CD1c-positive myeloid dendritic cell (primary cell): Measurements from ENCODE around the gene POLR2J.
"Not testable (repeated sequence)": the region's sequence is repeated elsewhere in the genome, so short reads cannot be mapped to it uniquely, and the experiment has no call there.

Experiments used
- DNase-seq: peaks from one replicate; pipeline ENCODE4 v3.0.0-alpha.2; 2016; ENCODE audit errors: extremely low spot score

The POLR2J gene

DNA sequence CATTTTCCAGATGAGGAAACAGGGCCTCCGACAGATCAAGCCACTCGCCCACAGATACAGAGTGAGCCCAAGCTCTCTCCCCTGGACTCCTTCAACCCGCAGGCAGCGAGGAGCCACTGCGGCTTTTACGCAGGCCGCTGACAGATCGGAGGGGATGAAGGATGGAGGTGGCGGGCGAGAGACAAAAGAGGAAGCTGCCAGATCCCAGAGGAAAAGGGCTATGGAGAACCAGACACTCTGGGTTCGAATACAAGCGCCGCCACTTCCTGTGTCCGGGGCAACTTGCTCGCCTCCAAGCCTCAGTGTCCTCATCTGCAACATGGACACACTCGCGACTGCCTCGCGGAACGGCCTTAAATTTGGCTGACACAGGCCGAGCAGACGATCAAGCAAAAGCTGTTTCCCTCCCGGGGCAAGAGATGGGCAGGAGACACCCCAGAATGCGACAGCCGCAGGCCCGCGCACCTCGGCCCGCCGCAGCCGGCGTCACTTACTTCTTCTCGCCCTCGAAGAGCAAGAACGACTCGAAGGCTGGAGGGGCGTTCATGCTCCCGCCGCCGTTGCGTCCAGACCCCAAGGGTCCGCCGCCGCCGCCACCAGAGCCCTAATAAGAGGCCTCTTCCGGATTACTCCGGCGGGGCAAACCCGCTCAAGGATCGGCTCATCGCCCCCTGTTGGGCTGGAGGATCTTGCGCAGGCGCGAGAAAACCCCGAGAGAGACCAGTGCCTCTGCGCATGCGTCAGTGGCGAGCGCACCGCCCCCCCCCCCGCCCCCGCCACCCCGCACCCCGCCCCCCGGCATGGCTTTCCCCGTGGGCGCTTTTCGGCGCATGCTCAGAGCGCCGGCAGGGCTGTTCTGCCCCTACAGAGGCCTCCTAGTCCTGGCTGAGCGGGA is at the start of gene POLR2J:
Gene POLR2J, minus strand, starts transcription at position 609 of the 895 bp plus-strand sequence. Its CDS starts 62 bp downstream, at position 547.
- DNase-seq = peak; percentile 88

DNA sequence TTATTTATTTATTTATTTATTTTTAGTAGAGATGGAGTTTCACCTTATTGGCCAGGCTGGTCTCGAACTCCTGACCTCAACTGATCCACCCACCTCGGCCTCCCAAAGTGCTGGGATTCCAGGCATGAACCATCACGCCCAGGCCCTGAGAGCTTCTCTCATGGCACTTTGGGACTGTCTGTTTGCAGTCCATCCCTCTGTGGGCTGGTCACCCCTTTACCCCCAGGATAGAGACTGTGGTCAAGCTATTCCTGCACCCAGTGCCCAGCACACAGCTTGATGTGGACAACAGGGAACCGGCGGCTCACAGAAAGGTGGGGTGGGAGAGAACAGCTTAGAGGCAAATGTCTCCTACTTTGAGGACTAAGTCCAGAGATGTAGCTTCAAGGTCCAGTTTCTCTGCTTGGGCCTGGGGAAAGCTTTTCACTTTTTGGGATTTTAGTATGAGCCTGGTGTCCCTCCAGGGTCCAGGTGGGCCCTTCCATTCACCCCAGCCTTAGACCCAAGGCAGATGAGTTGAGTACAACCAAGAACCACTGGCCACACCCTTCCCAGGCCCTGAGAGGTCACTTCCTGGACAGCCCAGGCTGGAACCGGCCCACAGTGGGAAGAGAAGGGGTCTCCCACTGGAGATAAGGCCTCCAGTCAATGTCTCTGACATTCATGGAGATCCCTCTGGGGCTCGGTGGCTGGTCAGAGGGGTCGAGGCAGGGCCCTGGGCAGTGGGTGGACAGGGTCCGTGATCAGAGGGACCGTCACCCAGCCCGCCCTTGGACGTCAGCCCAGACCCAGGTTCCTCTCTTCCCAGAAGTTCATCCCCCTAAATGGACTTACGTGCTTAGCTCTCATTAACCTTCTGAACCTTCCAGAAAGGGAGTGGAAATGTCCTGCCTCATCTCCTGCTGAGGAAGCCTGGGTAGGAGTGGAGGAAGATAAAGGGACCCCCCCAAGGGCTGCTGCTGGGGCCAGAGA is 49.4 kb upstream of the POLR2J start:
- DNase-seq = not testable (repeated sequence)

DNA sequence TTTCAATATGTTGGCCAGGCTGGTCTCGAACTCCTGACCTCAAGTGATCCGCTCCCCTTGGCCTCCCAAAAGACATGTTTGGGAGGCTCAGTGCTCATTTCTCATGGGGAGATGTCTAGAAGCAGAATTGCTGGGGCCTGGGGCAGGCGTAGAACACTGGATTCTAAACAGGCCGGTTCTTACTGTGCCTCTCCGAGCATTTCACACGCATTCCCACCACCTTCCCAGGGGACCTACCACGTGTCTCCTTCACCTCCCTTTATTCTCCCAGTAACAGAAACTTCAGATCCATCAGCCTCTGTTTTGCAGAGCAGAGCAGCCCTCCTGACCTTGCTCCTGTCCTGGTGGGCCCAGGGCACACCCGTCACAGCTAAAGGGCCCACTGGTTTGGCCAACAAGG is 48.5 kb upstream of the POLR2J start:
- not testable (repeated sequence) for DNase-seq

DNA sequence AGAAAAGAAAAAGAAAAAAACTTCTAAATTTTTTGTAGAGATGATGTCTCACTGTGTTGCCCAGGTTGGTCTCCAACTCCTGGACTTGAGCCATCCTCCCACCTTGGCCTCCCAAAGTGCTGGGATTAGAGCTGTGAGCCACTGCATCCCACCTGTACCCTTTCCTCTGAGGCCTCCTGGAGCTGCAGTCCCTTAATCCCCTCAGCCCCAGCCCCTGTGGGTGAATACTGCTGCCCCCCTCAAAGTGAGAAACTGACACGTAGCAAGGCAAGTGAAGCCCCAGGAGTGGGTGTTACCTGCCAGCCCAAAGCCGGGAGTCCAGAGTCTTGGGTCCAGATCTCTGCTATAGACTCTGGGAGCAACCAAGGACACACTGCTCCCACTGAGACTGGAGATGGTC is 46.1 kb upstream of the POLR2J start:
- DNase-seq = not testable (repeated sequence)

DNA sequence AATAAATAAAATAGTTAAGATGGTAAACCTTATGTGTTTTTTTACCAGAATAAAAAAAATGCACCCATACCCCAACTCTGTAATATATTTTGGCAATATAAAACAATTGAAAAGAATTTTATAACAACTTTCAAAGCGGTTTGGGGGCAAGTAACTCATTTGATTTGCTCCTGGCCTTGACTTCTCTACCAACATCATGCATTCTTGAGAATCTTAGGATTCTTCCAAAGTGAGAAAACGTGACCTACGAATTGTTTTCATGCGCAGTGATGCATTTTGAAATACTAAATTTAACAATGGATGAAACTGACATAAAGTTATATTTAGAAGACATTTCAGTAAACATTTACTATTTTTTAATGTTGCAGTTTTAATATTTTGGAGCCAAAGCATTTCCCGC is 42.1 kb upstream of the POLR2J start:
- DNase-seq = not testable (repeated sequence)

DNA sequence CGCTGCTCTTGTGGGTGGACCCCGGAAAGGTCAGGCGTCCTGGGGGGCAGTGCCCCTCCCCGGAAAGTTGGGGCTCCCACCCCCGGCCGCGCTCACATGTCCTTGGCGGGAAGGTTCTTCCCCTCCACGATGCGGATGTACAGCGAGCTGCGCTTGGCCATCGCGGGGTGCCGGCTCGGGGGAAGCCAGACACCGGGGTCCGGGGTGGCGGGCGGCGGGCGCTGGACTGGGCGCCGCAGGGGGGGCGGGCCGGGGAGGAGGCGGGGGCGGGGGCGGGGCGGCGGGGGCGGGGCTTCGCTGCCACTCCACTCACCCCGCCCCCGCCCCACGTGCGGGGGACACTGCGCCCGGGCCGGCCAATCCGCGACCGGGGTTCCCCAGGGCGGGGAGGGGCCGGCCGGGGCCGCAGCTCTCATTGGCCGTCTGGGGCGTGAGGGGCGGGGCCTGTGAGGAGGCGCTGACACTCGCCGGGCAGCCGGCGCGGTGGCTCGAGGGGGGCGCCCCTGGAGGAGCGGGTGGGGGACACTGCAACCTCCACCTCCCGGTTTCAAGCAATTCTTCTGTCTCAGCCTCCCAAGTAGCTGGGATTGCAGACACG is 38.9 kb upstream of the POLR2J start, which contains the start of gene RASA4B:
Gene RASA4B, minus strand, starts transcription at position 228 of the 598 bp plus-strand sequence. Its CDS starts 67 bp downstream, at position 161.
- DNase-seq = peak; percentile 1

DNA sequence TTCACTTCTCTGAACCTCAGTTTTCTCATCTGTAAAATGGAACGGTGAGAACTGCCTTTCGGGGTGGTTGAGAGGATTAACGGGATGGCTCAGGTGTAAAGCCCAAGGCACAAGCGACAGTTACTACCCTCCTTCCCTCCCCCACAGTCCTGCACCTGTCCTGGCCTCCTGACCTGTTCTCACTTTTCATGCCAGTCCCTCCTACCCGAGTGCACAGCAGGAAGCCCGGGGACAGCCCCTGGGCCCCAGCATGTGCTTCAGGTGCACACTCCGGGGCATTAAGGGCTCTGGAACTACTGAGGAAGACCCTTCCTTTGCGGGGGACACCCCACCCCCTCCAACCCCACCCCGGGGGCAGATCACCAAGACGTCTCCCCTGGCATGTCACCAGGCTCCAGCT is 38.2 kb upstream of the POLR2J start:
- not testable (repeated sequence) for DNase-seq

DNA sequence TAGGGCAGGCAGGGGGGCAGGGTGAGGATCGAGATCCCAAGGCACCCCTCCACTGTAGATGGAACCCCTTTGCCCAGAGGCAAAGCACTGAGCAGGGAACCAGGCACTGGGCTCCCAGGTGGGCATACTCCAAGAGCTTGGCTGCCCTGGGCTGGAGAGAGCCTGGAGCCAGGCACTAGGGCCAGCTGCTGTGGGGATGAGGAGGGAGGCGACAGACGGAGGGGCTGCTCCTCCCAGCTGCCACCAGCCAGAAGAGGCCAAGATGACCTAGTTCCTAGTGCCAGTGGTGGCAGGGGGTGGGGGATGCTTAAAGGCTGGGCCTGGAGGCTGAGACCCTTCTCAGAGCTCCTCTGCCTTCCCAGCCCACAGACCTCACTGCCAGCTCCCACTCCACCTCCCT is 37.2 kb upstream of the POLR2J start:
- not testable (repeated sequence) for DNase-seq

DNA sequence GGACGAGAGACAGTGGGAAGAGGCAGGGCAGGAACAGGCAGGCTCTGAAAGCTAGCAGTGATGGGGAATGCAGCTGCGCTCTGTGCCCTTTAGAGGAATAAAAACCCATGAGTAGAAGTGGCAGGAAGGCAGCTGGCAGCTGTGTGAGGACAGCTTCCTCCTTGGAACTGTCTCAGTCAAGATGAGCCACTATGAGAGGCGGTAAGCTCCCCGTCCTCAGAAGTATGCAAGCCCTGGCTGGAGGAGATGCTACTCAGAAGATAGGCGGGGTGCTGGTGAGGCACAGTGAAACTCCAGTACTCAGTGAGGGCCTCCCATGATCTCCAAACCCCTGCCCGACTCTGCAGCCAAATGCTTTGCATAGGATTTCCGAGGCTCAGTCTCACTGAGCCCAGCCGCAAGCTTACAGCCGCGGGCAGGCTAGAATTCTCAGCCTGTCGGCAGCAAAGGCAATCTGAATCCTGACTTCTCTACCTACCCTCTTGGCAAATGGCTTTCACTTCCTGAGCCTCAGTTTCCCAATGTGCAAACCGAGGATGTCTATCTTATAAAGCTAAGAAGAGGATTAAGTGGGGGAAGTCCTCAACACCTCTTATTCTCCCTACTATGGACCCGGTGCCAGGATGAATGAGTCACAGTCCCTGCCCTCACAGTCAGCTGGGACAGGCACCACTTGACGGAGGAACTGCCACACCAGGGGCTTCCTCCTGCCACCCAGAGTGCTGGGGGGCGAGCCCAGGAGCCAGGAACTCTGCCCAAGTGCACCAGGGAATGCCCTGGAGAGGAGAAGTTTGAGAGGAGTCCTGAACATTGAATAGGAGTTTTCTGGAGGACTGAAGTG is 36.4 kb upstream of the POLR2J start:
- DNase-seq = not testable (repeated sequence)

DNA sequence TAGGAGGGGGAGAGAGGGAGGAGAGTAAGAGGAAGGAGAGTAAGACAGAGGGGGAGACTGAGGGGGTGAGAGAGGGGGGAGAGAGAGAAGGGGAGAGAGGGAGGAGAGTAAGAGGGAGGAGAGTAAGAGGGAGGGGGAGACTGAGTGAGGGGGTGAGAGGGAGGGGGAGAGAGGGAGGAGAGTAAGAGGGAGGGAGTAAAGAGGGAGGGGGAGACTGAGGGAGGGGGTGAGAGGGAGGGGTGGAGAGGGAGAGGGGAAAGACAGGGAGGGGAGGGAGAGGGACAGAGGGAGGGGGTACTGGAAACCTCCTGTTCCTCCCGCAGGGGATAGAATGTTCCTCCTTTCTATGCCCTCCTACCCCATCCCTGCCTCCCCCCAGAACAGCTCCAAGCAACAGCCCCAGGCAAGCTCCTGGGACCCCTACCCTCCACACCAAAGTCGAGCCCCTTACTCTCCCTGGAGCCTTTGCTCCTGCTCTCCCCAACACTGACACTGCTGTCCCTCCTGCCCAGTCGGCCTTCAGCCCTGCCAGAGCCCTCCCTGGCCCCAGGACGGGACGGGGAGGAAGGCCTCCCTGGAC is 34.0 kb upstream of the POLR2J start:
- DNase-seq = peak; percentile 19

DNA sequence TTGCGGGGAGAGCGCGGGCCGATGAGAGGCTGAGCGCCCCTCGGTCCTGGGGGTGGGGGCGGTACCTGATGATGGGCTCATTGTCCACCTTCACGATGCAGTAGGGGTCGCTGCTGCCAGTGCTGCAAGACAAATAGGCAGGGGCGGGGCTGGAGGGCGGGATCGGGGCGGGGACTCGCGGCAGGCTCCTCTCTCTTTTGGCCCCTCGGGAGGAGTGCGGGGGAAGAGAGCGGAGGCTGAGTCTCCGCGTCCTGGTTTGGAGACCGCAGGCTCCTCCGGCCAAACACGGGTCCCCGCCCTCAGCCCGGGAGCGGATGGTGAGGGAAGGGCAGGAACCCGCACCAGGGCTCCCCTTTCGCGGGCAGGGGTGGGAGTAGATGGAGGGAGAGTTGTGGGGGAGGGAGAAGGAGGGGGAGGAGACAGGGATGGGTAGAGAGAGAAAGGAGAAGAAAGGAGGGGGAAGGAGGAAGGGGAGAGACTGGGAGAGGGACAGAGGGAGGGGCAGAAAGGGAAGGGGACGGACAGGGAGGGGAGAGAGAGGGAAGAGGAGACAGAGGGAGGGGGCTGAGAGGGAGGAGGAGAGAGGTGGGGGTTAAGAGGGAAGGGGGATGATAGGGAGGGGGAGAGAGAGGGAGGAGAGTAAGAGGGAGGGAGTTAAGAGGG is 33.3 kb upstream of the POLR2J start:
- DNase-seq = not testable (repeated sequence)

DNA sequence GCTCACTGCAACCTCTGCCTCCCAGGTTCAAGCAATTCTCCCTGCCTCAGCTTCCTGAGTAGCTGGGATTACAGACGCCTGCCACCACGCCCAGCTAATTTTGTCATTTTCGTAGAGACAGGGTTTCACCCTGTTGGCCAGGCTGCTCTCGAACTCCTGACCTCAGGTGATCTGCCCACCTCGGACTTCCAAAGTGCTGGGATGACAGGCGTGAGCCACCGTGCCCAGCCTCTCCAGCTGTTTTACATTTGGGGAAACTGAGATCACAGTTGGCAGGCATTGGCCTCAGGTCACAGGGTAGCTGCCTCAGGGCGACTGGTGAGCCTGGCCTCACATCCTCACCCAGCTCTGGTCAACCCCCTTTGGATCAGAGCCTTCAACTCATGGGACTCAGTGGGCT is 31.9 kb upstream of the POLR2J start:
- not testable (repeated sequence) for DNase-seq

DNA sequence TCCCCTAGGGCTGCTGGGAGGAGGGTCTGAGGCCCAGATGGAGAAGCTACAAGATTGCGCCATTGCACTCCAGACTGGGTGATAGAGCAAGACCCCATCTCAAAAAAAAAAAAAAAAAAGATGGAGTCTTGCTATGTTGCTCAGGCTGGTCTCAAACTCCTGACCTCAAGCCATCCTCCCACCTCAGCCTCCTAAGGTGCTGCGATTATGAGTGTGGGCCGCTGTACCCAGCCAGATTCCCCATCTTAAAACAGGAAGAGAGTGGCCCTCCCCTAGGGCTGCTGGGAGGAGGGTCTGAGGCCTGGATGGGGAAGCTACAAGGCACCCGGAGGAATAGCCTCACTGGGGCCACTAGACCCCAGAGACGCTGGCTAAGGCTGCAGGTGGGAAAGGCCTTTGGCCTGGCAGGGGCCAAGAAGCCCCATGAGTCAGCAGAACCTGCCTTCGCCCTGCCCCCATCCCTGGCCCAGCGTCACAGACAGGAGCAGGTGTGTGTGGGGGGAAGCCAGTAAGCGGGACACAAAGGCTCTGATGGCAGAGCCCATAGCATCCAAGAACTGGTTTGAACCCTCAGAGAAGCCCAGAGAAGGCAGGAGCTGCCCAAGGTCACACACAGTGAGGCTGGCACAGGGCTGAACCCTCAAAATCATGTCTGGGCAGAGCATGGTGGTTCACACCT is 28.8 kb upstream of the POLR2J start:
- DNase-seq = not testable (repeated sequence)

DNA sequence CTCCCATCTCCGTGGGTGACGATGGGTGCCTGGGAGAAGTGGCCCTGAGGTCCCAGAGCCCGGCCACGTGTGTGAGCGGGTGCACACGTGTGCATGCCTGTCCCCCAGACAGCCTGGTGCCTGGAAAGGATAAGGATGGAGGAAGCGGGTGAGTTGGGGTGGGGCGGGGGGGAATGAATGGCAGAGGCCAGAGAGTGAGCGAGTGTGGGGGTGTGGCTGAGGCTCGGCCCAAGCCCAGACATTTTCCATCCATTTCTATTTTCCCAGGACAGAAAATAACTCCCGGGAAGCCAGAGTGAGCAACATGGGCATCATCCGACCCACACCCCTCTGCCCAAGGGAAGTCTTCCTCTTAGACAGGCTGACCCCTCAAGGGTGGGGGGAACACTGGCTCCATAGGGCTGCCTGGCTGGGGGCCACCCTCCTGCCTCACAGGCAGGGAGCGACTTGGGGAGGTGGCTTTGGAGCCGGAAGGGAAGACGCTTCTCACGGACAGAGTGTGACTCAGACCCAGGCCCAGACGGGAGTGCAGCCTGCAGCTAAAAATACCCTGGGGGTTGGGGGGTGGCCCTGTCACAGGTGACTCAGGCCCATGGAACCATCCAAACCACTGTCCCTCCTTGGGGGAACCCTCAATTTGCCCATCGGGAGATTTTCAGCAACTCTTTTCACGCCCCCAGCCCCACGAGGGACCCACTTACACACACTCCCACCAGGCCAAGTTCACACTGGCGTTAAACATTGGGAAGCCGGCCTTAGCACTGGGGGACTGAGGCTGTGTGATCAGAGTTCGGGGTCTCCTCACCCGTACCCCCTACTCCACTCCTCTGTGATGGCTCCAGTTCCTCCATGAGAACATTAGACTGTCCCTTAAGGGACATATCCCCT is 26.8 kb upstream of the POLR2J start:
- not testable (repeated sequence) for DNase-seq

DNA sequence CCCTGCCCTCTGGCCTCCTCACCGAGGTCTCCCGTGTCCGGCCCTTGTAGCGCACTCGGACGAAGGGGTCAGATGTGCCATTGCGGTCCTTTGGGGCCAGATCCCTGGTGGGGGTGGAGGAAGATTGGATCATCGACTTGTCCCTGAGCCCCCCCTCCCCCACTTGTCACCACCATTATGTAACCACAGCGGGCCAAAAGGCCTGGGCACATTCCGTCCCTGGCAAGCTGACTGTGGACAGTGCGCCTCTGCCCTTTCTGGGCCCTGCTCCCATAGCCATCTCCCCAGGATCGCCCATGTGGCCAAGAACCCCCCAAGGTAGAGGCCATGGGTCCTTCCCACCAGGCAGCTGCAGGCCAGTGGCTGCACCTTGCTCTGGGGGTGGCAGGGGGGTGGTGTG is 24.4 kb upstream of the POLR2J start:
- not testable (repeated sequence) for DNase-seq

DNA sequence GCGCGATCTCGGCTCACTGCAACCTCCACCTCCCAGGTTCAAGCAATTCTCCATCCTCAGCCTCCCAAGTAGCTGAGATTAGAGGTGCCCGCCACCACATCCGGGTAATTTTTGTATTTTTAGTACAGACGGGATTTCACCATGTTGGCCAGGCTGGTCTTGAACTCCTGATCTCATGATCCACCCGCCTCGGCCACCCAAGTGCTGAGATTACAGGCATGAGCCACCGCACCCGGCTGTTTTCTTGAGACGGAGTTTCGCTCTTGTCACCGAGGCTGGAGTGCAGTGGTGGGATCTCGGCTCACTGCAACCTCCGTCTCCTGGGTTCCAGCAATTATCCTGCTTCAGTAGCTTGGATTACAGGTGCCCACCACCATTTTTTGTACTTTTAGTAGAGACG is 19.6 kb upstream of the POLR2J start:
- not testable (repeated sequence) for DNase-seq

DNA sequence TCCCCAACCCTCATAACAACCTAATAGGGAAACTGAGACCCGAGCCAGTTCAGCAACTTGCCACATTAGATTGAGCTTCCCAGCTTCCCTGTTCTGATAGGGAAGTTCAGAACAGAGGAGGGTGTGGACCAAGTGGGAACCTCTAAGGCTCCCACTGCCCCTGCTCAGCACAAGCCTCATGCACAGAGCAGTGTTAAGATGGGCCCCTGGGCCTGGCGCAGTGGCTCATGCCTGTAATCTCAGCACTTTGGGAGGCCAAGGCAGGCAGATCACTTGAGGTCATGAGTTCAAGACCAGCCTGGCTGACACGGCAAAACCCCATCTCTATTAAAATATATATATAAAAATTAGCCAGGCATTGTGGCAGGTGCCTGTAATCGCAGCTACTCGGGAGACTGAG is 18.6 kb upstream of the POLR2J start:
- not testable (repeated sequence) for DNase-seq

DNA sequence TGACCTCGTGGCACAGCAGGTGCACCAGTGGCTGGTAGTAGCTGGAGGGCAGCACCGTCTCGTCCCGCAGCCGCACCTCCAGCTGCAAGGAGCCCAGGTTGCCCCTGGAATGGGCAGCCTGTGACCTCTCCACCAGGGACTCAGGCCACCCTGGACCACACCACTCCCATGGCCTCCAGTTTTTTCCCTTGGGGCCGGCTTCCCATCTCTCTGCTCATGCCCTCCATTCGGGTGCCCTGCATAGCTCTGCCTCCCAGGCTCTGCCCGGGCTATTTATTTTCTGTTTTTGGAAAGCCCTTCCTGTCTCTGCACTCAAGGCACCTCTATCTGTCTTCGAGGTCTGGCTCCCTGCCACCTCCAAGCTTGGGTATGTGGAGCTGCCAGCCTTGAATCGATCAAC is 18.1 kb upstream of the POLR2J start:
- not testable (repeated sequence) for DNase-seq
